C4-2B (cell line): ENCODE measurements around the gene ERC1.

Experiments
- ZFX ChIP-seq: fragments of 450-650 bp; IDR thresholded peaks from 2 replicates; pipeline ENCODE4 v1.6.1; 2017
- TF ChIP-seq, protein P1 (sequence below): fragments of 450-650 bp; conservative IDR thresholded peaks from 2 replicates; pipeline ENCODE4 v1.5.1; 2017; ENCODE audit warnings: mild to moderate bottlenecking

DNA sequence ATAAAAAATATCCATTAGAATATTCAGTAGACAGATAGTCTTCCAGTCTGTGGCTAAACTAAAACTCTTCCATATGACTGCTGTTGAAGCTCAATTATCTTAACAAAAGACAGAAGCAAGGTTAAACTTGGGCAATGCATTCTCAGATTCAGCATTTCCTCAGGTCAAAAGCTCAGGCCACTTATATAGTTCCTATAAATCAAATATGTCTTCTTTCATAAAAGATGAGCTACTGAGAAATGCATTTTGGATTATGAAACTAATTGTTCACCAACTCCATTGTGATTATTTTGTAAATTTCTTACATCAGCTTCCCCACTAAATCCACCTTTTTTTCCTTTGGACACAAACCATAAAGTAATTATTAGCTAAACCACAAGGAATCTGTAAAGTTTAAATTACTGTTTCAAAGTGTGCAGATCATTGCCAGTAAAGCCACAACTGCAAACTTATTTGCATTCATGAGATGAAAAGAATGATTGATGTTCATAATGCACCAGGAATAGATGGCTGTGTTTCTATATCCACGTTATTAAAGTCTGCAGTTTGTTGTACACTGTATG, 379.0 kb downstream of the ERC1 start:
- TF ChIP-seq, protein P1, sequence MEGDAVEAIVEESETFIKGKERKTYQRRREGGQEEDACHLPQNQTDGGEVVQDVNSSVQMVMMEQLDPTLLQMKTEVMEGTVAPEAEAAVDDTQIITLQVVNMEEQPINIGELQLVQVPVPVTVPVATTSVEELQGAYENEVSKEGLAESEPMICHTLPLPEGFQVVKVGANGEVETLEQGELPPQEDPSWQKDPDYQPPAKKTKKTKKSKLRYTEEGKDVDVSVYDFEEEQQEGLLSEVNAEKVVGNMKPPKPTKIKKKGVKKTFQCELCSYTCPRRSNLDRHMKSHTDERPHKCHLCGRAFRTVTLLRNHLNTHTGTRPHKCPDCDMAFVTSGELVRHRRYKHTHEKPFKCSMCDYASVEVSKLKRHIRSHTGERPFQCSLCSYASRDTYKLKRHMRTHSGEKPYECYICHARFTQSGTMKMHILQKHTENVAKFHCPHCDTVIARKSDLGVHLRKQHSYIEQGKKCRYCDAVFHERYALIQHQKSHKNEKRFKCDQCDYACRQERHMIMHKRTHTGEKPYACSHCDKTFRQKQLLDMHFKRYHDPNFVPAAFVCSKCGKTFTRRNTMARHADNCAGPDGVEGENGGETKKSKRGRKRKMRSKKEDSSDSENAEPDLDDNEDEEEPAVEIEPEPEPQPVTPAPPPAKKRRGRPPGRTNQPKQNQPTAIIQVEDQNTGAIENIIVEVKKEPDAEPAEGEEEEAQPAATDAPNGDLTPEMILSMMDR = no peak
- no peak for TF ChIP-seq ZFX
